KMS-11 (cell line): ENCODE results near the gene TMEM263.

ENCODE experiments used
- H2AFZ ChIP-seq: fragments of 200-600 bp; sonication (generic); 2 replicates; pipeline ENCODE4 v1.6.1; 2016; ENCODE audit warnings: antibody characterized with exemption, mixed run types, low read depth
- H3K27ac ChIP-seq: fragments of 200-600 bp; sonication (generic); 2 replicates; pipeline ENCODE4 v1.6.1; 2016; ENCODE audit warnings: mild to moderate bottlenecking, mixed run types
- H3K27me3 ChIP-seq: fragments of 200-600 bp; sonication (generic); 2 replicates; pipeline ENCODE4 v1.6.1; 2017; ENCODE audit warnings: mild to moderate bottlenecking, low read depth, mixed run types, moderate library complexity; ENCODE audit not compliant: insufficient read depth
- H3K36me3 ChIP-seq: fragments of 200-600 bp; sonication (generic); 2 replicates; pipeline ENCODE4 v1.6.1; 2017; ENCODE audit warnings: mild to moderate bottlenecking, mixed run types; ENCODE audit not compliant: insufficient read depth
- H3K4me1 ChIP-seq: fragments of 200-600 bp; sonication (generic); 2 replicates; pipeline ENCODE4 v1.6.1; 2016; ENCODE audit warnings: mild to moderate bottlenecking, low read depth, mixed run types; ENCODE audit not compliant: poor library complexity, severe bottlenecking
- H3K4me2 ChIP-seq: fragments of 200-600 bp; sonication (generic); 2 replicates; pipeline ENCODE4 v1.7.0; 2016; ENCODE audit warnings: mild to moderate bottlenecking, mixed run types
- H3K4me3 ChIP-seq: fragments of 200-600 bp; sonication (generic); IDR thresholded peaks from 2 replicates; pipeline ENCODE4 v1.6.1; 2017; ENCODE audit warnings: low read depth, low read length, mixed read lengths; ENCODE audit not compliant: insufficient read depth
- H3K79me2 ChIP-seq: fragments of 200-600 bp; sonication (generic); 2 replicates; pipeline ENCODE4 v1.6.1; 2016; ENCODE audit warnings: low read depth, mixed run types; ENCODE audit not compliant: insufficient read depth
- H3K9ac ChIP-seq: fragments of 200-600 bp; sonication (generic); 2 replicates; pipeline ENCODE4 v1.6.1; 2016; ENCODE audit warnings: mild to moderate bottlenecking, mixed run types
- H4K20me1 ChIP-seq: fragments of 200-600 bp; sonication (generic); 2 replicates; pipeline ENCODE4 v1.6.1; 2016; ENCODE audit warnings: mild to moderate bottlenecking, mixed run types; ENCODE audit not compliant: insufficient read depth
- CTCF ChIP-seq: fragments of 200-600 bp; sonication (generic); conservative IDR thresholded peaks from 2 replicates; pipeline ENCODE4 v1.6.1; 2017; ENCODE audit warnings: low read depth, mild to moderate bottlenecking, antibody characterized with exemption, low read length, moderate library complexity, mixed read lengths

Gene TMEM263

GRCh38 chr12:106914796-106915634 lies 40.7 kb upstream of the TMEM263 start:
- H4K20me1 ChIP-seq, result no peaks in the 10 kb centered on the region
- no peaks in the 10 kb centered on the region for H3K27me3 ChIP-seq
- no peak overlapping the region for H3K27ac ChIP-seq
- no peaks in the 10 kb centered on the region for H3K79me2 ChIP-seq
- no peak for TF ChIP-seq CTCF
- H3K4me2 ChIP-seq, result no peak overlapping the region
- peaks cover 6% of the 10 kb centered on the region for H3K4me1 ChIP-seq
- H2AFZ ChIP-seq, result no peak overlapping the region
- no peak overlapping the region for H3K4me3 ChIP-seq
- H3K9ac ChIP-seq, result no peak overlapping the region
- no peaks in the 10 kb centered on the region for H3K36me3 ChIP-seq

- H3K4me1 ChIP-seq, result peaks cover 6% of the 10 kb centered on the region
- no peaks in the 10 kb centered on the region for H3K27me3 ChIP-seq
- H3K9ac ChIP-seq, result no peak overlapping the region
- H3K4me2 ChIP-seq, result no peak overlapping the region
- H3K4me3 ChIP-seq, result no peak overlapping the region
- no peaks in the 10 kb centered on the region for H3K79me2 ChIP-seq
- H4K20me1 ChIP-seq, result no peaks in the 10 kb centered on the region
- no peak overlapping the region for H3K27ac ChIP-seq
- no peak overlapping the region for H2AFZ ChIP-seq
- no peaks in the 10 kb centered on the region for H3K36me3 ChIP-seq
- TF ChIP-seq CTCF, result no peak
Observed at GRCh38 chr12:106915635-106916026, 40.1 kb upstream of the TMEM263 start.

DNA sequence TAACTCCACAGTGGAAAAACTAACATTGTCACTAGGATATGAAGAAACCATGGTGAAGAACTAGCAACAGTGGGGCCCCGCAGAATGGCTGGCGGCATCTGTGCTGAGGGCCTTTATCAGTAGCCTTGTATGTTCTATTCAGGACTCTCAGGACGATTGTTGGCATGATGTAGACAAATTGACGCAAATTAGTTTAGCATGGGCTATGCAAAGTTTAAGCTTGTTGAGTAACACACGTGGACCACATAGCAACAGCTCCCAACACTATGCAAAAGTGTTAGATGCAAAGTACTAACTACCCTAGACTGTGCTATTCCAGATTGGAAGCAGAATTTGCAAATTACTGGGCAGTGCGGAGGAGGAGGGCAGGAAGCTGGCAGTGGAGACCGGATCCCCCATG lies 38.2 kb upstream of the TMEM263 start:
- Histone ChIP-seq H3K36me3 (no peaks in the 10 kb centered on the region), H3K27ac (no peak overlapping the region), H3K4me1 (peaks cover 6% of the 10 kb centered on the region), H3K27me3 (no peaks in the 10 kb centered on the region), H3K4me3 (no peak overlapping the region), H2AFZ (no peak overlapping the region), H4K20me1 (no peaks in the 10 kb centered on the region), H3K79me2 (no peaks in the 10 kb centered on the region), H3K9ac (no peak overlapping the region), H3K4me2 (no peak overlapping the region)
- no peak for TF ChIP-seq CTCF

DNA sequence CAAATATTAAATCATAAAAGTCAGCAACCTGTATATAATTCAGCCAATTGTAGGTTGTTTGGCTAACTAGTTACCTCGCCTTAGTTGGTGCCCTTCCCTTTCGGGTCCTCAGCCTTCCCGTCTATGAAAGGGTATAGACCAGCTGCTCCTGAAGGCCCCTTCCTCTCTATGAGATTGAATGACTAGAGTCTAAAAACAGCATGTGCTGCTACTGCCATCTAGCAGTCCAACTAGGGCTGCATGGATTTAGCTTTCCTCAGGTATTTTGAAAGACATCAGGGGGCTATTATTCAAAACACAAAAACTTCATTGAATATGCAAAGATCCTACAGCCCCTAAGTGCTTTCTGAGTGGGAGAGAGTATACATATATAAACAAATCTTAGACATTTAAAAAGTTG lies 37.0 kb upstream of the TMEM263 start:
- Histone ChIP-seq H3K4me1 (peaks cover 6% of the 10 kb centered on the region), H4K20me1 (no peaks in the 10 kb centered on the region), H3K27ac (no peak overlapping the region), H3K4me2 (no peak overlapping the region), H3K36me3 (no peaks in the 10 kb centered on the region), H3K27me3 (no peaks in the 10 kb centered on the region), H3K9ac (no peak overlapping the region), H3K4me3 (no peak overlapping the region), H2AFZ (no peak overlapping the region), H3K79me2 (no peaks in the 10 kb centered on the region)
- TF ChIP-seq CTCF, result 0 out of 2 replicates have a peak, but pooled peaks have one; percentile 29
